ENCODE data around the gene CRELD2. TPM values are rescaled to one million over a fixed set of nuclear protein-coding genes. Genes with fewer than 3 reads are reported as not detected.

CRELD2 gene
- total and polyA plus RNA-seq, 2 of the 8 experiments (the other 6 are each of a cell fraction or from before 2014, with no cell fraction given) = 24.5 to 36.6 TPM

DNA sequence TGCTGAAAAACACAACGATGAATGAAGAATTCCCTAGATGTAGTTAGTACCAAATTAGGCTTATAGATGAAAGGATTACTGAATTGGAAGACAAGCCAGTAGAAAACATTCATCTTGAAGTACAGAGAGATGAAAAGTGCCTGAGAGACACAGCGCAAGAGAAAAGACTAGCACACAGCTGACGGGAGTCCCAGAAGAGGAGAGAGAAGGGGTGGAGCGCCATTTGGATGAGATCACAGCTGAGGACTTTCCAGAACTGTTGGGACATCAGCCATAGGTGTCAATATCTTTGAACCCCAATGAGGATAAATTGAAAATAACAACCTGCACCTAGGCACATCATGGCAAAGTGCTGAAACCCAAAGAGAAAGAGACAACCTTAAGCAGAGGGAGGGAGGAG is 25.4 kb upstream of the CRELD2 start:
- DNase-seq (ENCODE audit: low read depth in 1 of 2, low spot score in 2 of 2) (no peak), FAIRE-seq (no peak)
- 90% methylated on average over 4 of the region's 4 CpGs; no CpG with 5 or more reads in 1 of the 2 experiments for whole genome bisulfite sequencing, 2 experiments (ENCODE audit: extremely low coverage in 1 of 2, insufficient coverage in 1 of 2, insufficient read length in 1 of 2, insufficient replicate concordance in 2 of 2, low coverage in 1 of 2, low lambda C conversion rate in 2 of 2, missing lambda C conversion rate in 1 of 2)
- no peaks in the 10 kb centered on the region for H3K23me2 ChIP-seq (ENCODE audit: low read depth, low read length)
- H3K27me3 ChIP-seq (replicated peaks in 1 of 4; ENCODE audit: control insufficient read depth in 3 of 4, extremely low read depth in 1 of 4, insufficient read depth in 3 of 4, low read length in 3 of 4) = no peaks in the 10 kb centered on the region
- no peak overlapping the region for H3K4ac ChIP-seq (replicated peaks; ENCODE audit: insufficient read length, low read depth, low read length)
- no peak for TF ChIP-seq FOSL1 (IDR thresholded peaks at IDR 0.05; ENCODE audit: insufficient read depth, low read depth, low read length)
- no peak for TF ChIP-seq SRF (IDR thresholded peaks at IDR 0.05; ENCODE audit: low read depth, low read length)
- no peak for TF ChIP-seq CHD1 (IDR thresholded peaks at IDR 0.05; ENCODE audit: low read depth, low read length)
- TF ChIP-seq CTBP2 (IDR thresholded peaks at IDR 0.05; ENCODE audit: borderline replicate concordance, insufficient read depth, insufficient read length, low read length) = no peak
- no peak for TF ChIP-seq RXRA (IDR thresholded peaks at IDR 0.05; ENCODE audit: insufficient read depth, low read depth, low read length)
- H3K4me3 ChIP-seq (ENCODE audit: extremely low read depth in 1 of 4, insufficient read depth in 2 of 4, low read depth in 3 of 4, low read length in 4 of 4) = no peak overlapping the region
- no peak overlapping the region for H3K14ac ChIP-seq (ENCODE audit: insufficient read length)
- no peaks in the 10 kb centered on the region for H3K79me2 ChIP-seq (ENCODE audit: control insufficient read depth in 1 of 2, insufficient read depth in 2 of 2, low read length in 2 of 2)
- no peak overlapping the region for H4K8ac ChIP-seq (ENCODE audit: extremely low read depth, insufficient read depth, low read length)
- POLR2A ChIA-PET (ENCODE audit: partially characterized antibody) = interaction anchor here (1.0 kb wide), 2 partner anchors 10 to 13 kb away, joined by 3 to 5 read pairs; no protein-coding TSS in a partner anchor
- peaks cover 0 to 16% (median 3%) of the 10 kb centered on the region in 4 experiments; a peak in 2 of 8 replicates for H3K36me3 ChIP-seq (ENCODE audit: control insufficient read depth in 2 of 4, insufficient read depth in 4 of 4, low read length in 3 of 4)
- H4K91ac ChIP-seq (replicated peaks; ENCODE audit: insufficient read length, low read length) = no peak overlapping the region
- no peak overlapping the region for H3K4me2 ChIP-seq (ENCODE audit: insufficient read depth in 1 of 2, low read depth in 2 of 2, low read length in 2 of 2)
- peaks cover 3% of the 10 kb centered on the region; the same call in 1 of the 2 replicates for H3K79me1 ChIP-seq (ENCODE audit: low read depth, low read length)
- no peak overlapping the region for H3K18ac ChIP-seq (ENCODE audit: extremely low read depth, low read length)
- H2AFZ ChIP-seq (ENCODE audit: low read length) = no peak overlapping the region
- peaks cover 4 to 5% of the 10 kb centered on the region in 2 experiments; a peak in 3 of 4 replicates for H3K9me3 ChIP-seq (ENCODE audit: insufficient read depth in 2 of 2, low read depth in 1 of 2, low read length in 1 of 2)
- H2BK12ac ChIP-seq (ENCODE audit: low read depth, low read length) = no peak overlapping the region
- H2BK15ac ChIP-seq (ENCODE audit: low read length) = no peak overlapping the region
- no peak overlapping the region for H2BK5ac ChIP-seq (ENCODE audit: low read depth, low read length)
- no peak overlapping the region for H2BK120ac ChIP-seq (replicated peaks; ENCODE audit: low read depth, low read length)
- no peak overlapping the region for H4K5ac ChIP-seq (ENCODE audit: insufficient read length, low read depth, low read length)
- H3K4me1 ChIP-seq (replicated peaks in 1 of 4; ENCODE audit: control insufficient read depth in 3 of 4, insufficient read depth in 4 of 4, low read length in 3 of 4) = no peaks in the 10 kb centered on the region
- H3K27ac ChIP-seq (ENCODE audit: low read depth, low read length) = no peak overlapping the region
- no peak overlapping the region for H3K9ac ChIP-seq (replicated peaks in 1 of 4; ENCODE audit: extremely low read depth in 1 of 4, low read depth in 3 of 4, low read length in 3 of 4)
- peaks cover 0 to 3% of the 10 kb centered on the region in 2 experiments for H4K20me1 ChIP-seq (replicated peaks in 1 of 2; ENCODE audit: control insufficient read depth in 1 of 2, insufficient read depth in 2 of 2, low read length in 2 of 2)
- no peak overlapping the region for H3K23ac ChIP-seq (ENCODE audit: insufficient read length)
- no peak overlapping the region for H3K56ac ChIP-seq (replicated peaks; ENCODE audit: insufficient read length, low read depth, low read length)
- CTCF ChIA-PET (ENCODE audit: partially characterized antibody) = no interaction called here
- H2BK20ac ChIP-seq (ENCODE audit: low read length) = no peak overlapping the region
- H2AK5ac ChIP-seq (ENCODE audit: low read depth, low read length) = no peak overlapping the region
